ENCODE results near the gene KEAP1.

DNA sequence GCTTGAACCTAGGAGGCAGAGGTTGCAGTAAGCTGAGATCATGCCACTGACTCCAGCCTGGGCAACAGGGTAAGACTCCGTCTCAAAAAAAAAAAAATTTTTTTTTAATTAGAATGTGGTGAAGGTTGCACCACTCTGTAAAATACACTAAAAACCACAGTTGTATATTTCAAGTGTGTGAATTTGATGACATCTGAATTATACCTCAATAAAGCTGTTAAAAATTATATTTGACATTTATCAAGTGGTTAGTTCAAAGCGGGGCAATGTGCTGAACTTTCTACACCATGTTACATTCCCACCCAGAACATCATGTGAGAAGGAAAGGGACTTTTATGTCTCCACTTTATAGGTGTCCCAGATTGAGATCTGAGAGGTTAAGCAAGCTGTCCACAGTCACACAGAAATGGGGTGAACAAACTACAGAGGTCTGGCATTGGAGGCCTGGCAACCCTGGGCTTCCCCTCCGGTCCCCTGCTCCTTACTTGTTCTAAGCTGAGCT, 20.0 kb upstream of the KEAP1 start:
- TF ChIP-seq POLR2AphosphoS5 (IDR thresholded peaks at IDR 0.05; ENCODE audit: low read depth, low read length) = no peak
- TF ChIP-seq POLR2A (IDR thresholded peaks at IDR 0.05; ENCODE audit: low read depth, low read length) = no peak
